ENCODE measurements around the gene LRFN2.

Gene LRFN2

GRCh38 chr6:40359808-40360207 is 227.4 kb downstream of the LRFN2 start:
- peak; percentile 88 for DNase-seq

- no peak for DNase-seq
Observed at GRCh38 chr6:40358473-40359460, 228.4 kb downstream of the LRFN2 start.

GRCh38 chr6:40356242-40356910 is 230.8 kb downstream of the LRFN2 start:
- DNase-seq, result no peak

GRCh38 chr6:40355532-40355931 is 231.6 kb downstream of the LRFN2 start:
- no peak for DNase-seq

GRCh38 chr6:40355066-40355465 is 232.1 kb downstream of the LRFN2 start:
- no peak for DNase-seq

GRCh38 chr6:40353967-40354452 is 233.2 kb downstream of the LRFN2 start:
- no peak for DNase-seq

GRCh38 chr6:40353197-40353966 is 233.8 kb downstream of the LRFN2 start:
- DNase-seq, result no peak

GRCh38 chr6:40352527-40353170 is 234.5 kb downstream of the LRFN2 start:
- DNase-seq, result no peak

- no peak for DNase-seq
Observed at GRCh38 chr6:40352006-40352405, 235.2 kb downstream of the LRFN2 start.

- DNase-seq, result no peak
Observed at GRCh38 chr6:40350747-40351217, 236.4 kb downstream of the LRFN2 start.

- DNase-seq, result no peak
Observed at GRCh38 chr6:40349901-40350746, 237.0 kb downstream of the LRFN2 start.

- no peak for DNase-seq
Observed at GRCh38 chr6:40349123-40349900, 237.9 kb downstream of the LRFN2 start.

- no peak for DNase-seq
Observed at GRCh38 chr6:40348591-40348990, 238.6 kb downstream of the LRFN2 start.

GRCh38 chr6:40347571-40348011 is 239.6 kb downstream of the LRFN2 start:
- DNase-seq, result no peak

- no peak for DNase-seq
Observed at GRCh38 chr6:40346246-40346645, 240.9 kb downstream of the LRFN2 start.

- no peak for DNase-seq
Observed at GRCh38 chr6:40344566-40345167, 242.5 kb downstream of the LRFN2 start.

GRCh38 chr6:40343877-40344565 is 243.1 kb downstream of the LRFN2 start:
- DNase-seq, result no peak

GRCh38 chr6:40343318-40343876 is 243.8 kb downstream of the LRFN2 start:
- DNase-seq, result no peak

- DNase-seq, result no peak
Observed at GRCh38 chr6:40342723-40343122, 244.4 kb downstream of the LRFN2 start.

All from NCI-H2029 (cell line).